ENCODE data around the gene KCNS3.
"Not testable (repeated sequence)": the region's sequence is repeated elsewhere in the genome, so short reads cannot be mapped to it uniquely, and the experiment has no call there.

The KCNS3 gene

DNA sequence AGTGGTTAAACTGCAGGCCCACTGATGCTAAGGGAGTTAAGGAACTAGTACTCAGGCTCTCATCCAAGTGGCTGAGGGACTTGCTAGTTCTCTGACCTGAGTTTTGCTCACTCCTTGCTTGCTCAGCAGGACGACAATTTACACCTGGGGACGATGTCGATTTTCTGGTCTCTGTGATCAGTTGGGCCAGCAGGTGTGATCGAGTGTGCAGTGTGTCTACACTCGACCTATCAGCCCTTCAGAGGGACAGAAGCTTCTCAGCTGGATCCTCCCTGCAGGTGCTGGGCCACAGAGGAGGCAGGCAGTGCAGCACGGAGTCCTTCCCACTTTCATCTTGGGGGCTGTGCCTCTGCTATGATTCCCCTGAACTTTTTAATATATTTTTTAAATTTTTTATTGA is 71.5 kb downstream of the KCNS3 start:
- DNase-seq: no peak

GRCh38 chr2:17951563-17951962 is 73.1 kb downstream of the KCNS3 start:
- no peak for DNase-seq

GRCh38 chr2:17958466-17959092 is 80.1 kb downstream of the KCNS3 start:
- DNase-seq: no peak

GRCh38 chr2:17959356-17959755 is 80.9 kb downstream of the KCNS3 start:
- DNase-seq: no peak

GRCh38 chr2:17959833-17960232 is 81.4 kb downstream of the KCNS3 start:
- DNase-seq: no peak

- no peak for DNase-seq
Observed at GRCh38 chr2:17960925-17961324, 82.5 kb downstream of the KCNS3 start.

DNA sequence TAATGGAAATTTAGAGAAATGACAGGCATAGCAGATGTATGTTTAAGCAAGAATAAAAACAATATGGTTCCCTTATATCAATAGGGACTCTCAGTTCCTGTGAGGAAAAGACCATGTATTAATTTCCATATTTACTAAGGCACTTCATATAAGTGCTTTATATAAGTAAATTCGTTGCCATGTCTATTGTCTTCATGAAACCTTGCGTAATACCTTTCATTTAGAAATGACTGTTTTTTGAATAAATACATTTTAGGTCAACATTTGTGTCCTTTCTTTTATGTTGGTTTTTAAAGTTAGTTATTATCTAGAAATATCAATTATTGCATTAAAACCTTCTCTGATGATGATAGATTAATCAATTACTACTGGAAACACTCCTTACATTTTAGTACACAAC is 83.3 kb downstream of the KCNS3 start:
- no peak for DNase-seq

DNA sequence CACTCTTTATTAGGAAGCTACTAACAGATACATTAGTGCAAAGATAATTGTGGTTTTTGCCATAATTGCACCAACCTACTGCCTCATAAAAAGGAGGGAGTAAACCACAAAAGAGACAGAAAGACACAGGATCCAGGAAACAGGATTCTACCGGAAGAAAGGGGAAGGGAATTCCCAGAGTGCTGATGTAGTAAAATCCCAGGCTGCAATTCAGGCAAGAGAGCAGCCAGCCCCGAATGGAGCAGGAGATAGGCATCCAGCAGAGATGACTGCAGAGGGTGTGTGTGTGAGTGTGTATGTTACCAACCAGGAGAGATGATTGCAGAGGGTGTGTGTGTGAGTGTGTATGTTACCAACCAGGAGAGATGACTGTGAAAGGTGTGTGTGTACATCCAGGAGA is 84.4 kb downstream of the KCNS3 start:
- DNase-seq: no peak

DNA sequence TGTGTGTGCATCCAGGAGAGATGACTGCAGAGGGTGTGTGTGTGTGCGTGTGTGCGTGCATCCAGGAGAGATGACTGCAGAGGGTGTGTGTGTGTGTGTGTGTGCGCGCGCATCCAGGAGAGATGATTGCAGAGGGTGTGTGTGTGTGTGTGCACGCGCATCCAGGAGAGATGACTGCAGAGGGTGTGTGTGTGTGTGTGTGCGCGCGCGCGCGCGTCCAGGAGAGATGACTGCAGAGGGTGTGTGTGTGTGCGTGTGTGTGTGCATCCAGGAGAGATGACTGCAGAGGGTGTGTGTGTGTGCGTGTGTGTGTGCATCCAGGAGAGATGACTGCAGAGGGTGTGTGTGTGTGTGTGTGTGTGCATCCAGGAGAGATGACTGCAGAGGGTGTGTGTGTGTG is 85.1 kb downstream of the KCNS3 start:
- not testable (repeated sequence) for DNase-seq

DNA sequence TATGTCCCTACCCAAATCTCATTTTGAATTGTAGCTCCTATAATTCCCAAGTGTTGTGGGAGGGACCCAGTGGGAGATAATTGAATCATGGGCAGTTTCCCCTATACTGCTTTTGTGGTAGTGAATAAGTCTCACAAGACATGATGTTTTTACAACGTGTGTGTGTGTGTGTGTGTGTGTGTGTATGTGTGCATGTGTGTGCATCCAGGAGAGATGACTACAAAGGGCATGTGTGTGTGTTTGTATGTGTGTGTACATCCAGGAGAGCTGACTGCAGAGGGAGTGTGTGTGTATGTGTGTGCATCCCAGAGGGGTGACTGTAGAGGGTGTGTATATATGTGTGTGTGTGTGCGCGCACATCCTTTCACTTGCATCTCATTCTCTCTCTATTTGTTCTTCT is 86.7 kb downstream of the KCNS3 start:
- DNase-seq: no peak

- no peak for DNase-seq
Observed at GRCh38 chr2:17966798-17967197, 88.3 kb downstream of the KCNS3 start.

DNA sequence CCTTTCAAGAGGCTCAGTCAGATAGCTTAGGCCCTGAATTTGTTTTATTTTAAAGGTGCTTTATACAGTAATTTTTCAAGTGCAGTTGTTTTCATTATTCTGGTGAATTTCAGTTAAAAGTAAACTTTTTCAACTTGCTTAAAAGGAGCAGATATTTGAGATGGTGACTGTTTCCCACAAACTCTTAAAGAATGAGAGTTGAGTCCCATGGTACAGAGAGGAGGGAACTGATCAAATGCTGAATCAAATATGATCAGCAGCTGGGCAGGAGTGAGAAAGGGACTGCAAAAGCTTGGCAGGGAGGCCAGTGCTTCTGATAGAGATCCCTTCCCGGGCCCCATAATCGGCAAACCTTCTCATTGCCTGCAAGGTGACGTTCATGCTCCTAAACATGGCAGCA is 91.2 kb downstream of the KCNS3 start:
- no peak for DNase-seq

- no peak for DNase-seq
Observed at GRCh38 chr2:17971531-17972125, 93.2 kb downstream of the KCNS3 start.

DNA sequence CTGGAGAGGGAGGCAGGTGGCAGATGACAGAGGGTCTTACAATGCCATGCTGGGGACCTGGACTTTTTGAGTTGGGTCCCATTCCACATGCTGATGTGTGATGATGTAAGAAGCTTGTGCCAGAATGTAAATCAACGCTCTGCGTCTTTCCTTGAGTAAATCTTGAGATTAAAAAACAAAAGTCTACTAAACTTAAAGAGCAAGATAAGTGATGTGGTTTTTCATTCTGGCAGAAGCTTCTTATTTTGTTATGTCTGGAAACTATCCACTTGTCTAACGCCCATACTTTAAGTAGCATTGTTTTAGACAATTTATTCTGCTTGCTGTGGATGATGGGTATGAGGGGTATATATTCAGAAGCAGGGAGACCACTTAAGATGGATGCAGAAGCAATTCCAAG is 94.5 kb downstream of the KCNS3 start:
- no peak for DNase-seq

DNA sequence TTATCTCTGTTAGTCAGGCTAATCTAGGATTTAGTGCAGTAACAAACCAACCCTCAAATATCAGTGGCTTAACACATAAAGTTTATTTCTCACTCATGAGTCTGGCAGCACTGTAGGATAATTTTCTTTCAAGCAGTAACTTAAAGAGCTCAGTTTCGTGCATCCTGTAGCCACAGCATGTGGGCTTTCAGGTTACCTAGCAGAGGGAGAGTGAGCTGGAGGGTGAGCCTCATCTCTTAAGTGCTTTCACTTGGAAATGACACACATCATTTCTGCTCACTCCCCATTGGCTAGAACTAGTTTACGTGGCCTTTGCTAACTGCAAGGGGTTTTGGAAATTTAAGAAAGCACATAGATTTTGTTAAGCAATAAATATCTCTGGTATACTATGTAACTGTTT is 96.9 kb downstream of the KCNS3 start:
- no peak for DNase-seq

DNA sequence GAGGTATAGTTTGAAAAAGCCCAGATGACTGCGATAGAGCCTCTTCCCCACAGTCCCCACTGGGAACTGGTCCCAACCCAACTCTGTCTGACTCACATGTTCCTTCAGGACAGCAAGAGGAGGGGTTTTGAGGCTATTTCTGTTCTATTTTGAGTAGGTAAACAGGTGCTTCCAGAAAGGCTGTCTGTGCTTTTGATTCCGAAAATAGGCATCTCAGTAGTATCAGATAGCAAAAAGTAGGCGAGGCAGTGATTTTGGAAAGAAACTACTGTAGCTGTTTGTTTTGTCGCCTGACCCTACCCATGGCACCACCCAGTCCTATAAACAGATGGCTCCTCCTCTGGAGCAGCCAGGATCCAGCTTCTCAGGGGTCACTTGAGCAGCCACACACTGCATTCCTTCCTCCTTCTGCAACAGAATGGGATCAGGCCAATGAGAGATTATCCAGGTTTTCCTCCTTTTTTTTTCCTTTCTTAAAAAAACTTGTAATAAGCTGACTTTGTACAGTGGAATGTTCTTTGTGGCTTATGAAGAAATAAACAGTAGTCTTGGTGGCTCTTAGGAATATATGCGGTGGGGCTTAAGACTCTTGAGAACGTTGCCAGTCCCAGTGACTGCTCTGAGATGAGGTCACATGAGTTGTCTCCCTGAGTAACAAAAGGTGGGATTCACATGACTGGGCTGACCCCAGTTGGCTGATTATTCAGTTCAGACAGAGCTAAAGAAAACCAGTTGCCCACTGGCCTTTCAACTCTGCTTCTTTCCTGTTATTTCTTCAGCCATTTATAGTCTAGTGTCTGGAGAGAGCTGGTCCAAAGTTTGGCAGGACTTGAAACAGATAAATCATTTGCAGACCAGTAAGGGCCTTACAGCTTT is 98.6 kb downstream of the KCNS3 start:
- no peak for DNase-seq

- no peak for DNase-seq
Observed at GRCh38 chr2:17979707-17980106, 101.2 kb downstream of the KCNS3 start.

DNA sequence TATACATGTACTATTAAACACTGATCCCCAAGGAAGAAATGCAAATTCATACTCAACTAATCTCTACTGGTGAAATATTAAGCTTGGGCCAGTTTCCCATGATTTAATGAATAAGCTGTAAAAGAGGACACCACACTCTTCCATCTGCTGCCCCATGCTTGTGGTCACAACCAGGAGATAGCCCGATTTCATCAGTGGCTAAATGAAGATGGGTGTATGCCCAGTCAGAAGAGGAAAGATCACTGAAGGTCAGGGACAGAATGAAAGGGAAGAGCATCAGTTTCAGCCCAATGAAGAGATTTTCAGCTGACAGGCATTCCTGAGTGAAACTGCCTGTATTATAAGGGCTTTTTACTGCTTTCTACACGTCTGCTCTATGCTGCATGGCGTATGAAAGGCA is 103.5 kb downstream of the KCNS3 start:
- DNase-seq: no peak
